ENCODE data around the gene ISCU.

Gene ISCU

DNA sequence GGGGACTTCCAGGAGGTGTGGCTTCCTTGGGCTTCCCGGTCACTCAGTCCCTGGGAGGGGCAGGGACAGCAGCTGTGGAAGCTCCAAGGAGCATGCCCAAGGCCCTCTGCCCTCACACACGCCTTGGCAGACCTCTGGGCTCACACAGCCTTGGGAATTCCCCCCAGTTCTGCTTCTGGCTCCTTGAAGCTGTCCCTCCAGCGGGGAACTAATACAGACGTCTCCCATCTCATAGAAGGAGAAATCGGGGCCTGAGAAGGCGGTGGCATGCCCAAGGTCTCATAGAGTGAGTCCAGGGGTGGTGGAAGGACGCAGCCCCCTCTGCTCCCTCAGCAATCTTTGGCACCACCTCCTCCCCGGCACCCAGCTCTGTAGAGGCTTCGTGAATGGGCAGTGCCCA is 51.2 kb downstream of the ISCU start:
- no peak overlapping the region for H3K4me3 ChIP-seq (replicated peaks; ENCODE audit: low read depth, low read length)
- TF ChIP-seq, protein P1, sequence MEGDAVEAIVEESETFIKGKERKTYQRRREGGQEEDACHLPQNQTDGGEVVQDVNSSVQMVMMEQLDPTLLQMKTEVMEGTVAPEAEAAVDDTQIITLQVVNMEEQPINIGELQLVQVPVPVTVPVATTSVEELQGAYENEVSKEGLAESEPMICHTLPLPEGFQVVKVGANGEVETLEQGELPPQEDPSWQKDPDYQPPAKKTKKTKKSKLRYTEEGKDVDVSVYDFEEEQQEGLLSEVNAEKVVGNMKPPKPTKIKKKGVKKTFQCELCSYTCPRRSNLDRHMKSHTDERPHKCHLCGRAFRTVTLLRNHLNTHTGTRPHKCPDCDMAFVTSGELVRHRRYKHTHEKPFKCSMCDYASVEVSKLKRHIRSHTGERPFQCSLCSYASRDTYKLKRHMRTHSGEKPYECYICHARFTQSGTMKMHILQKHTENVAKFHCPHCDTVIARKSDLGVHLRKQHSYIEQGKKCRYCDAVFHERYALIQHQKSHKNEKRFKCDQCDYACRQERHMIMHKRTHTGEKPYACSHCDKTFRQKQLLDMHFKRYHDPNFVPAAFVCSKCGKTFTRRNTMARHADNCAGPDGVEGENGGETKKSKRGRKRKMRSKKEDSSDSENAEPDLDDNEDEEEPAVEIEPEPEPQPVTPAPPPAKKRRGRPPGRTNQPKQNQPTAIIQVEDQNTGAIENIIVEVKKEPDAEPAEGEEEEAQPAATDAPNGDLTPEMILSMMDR (IDR thresholded peaks at IDR 0.05; ENCODE audit: low read length, missing control alignments) = no peak
- no peak for DNase-seq (ENCODE audit: low read depth)

DNA sequence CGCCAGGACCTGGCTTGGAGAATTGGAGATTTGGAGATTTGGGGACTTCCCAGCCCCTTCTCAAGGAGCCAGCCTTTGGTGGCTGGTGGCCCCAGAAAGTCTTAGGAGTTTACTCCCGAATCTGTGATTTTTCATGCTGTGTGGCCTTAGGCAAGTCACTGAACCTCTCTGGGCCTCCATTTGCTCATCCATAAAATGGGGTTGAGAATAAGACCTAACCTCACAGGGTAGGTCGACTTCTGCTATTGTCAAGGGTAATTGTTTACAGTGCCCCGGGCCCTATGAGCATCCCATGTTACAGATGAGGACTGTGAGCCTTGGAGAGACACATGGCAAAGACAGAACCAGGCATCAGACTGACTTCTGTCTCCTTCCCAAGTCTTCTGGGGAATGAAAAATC is 51.6 kb downstream of the ISCU start:
- TF ChIP-seq, protein P1 (IDR thresholded peaks at IDR 0.05; ENCODE audit: low read length, missing control alignments) = no peak
- no peak for DNase-seq (ENCODE audit: low read depth)
- H3K4me3 ChIP-seq (replicated peaks; ENCODE audit: low read depth, low read length) = no peak overlapping the region

DNA sequence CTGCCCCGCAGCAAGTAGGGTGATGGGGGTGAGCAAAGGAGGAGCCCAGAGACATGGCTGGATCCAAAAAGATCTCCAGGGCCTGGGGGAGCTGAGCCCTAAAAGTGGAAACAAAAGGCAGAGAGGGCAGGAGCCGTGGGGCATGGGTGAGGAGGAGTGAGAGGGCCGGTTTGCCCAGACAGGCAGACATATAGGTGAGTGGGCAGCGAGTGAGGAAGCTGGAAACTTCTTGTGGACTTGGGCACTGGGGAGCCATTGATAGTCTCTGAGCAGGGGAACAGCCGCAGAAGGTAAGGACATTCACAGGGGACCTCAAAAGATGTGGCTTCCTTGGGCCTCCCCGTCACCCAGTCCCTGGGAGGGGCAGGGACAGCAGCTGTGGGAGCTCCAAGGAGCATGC is 52.2 kb downstream of the ISCU start:
- no peak overlapping the region for H3K4me3 ChIP-seq (replicated peaks; ENCODE audit: low read depth, low read length)
- TF ChIP-seq, protein P1 (IDR thresholded peaks at IDR 0.05; ENCODE audit: low read length, missing control alignments) = no peak
- no peak for DNase-seq (ENCODE audit: low read depth)

DNA sequence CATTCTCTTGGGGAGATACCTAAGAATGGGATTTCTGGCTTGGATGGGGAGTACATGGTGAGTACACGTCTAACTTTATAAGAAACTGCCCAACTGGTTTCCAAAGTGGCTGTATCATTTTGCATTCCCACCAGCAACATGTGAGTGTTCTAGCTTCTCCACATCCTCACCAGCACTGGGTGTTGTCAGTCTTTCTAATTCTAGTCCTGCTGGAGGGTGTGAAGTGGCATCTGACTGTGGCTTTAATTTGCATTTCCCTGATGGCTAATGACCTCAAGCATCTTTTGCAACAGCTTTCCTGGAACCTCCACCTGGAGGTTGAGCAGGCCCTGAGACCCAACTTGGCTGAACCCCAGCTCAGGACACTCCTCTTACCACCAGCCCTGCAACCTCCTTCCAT is 53.5 kb downstream of the ISCU start:
- TF ChIP-seq, protein P1 (IDR thresholded peaks at IDR 0.05; ENCODE audit: low read length, missing control alignments) = no peak
- H3K4me3 ChIP-seq (replicated peaks; ENCODE audit: low read depth, low read length) = no peak overlapping the region
- DNase-seq (ENCODE audit: low read depth) = no peak

DNA sequence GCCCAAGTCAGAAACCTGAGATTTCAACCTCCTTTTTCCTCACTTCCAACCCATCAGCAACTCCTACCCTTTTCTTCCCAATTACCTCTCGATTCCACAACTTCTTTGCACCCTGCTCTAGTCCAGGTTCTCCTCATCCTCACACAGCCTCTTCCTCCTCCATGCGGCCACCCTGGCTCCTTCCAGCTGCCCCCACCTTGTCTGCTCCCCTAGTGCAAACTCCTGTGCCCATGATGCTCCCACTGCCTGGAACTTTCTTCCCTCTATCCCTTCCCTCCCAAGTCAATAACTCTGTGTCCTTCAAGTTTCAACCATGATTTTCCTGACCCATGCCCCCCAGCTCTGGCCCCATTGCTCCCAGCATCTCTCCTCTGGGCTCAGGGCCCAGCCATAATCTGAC is 54.0 kb downstream of the ISCU start:
- DNase-seq (ENCODE audit: low read depth) = no peak
- no peak overlapping the region for H3K4me3 ChIP-seq (replicated peaks; ENCODE audit: low read depth, low read length)
- TF ChIP-seq, protein P1 (IDR thresholded peaks at IDR 0.05; ENCODE audit: low read length, missing control alignments) = no peak

DNA sequence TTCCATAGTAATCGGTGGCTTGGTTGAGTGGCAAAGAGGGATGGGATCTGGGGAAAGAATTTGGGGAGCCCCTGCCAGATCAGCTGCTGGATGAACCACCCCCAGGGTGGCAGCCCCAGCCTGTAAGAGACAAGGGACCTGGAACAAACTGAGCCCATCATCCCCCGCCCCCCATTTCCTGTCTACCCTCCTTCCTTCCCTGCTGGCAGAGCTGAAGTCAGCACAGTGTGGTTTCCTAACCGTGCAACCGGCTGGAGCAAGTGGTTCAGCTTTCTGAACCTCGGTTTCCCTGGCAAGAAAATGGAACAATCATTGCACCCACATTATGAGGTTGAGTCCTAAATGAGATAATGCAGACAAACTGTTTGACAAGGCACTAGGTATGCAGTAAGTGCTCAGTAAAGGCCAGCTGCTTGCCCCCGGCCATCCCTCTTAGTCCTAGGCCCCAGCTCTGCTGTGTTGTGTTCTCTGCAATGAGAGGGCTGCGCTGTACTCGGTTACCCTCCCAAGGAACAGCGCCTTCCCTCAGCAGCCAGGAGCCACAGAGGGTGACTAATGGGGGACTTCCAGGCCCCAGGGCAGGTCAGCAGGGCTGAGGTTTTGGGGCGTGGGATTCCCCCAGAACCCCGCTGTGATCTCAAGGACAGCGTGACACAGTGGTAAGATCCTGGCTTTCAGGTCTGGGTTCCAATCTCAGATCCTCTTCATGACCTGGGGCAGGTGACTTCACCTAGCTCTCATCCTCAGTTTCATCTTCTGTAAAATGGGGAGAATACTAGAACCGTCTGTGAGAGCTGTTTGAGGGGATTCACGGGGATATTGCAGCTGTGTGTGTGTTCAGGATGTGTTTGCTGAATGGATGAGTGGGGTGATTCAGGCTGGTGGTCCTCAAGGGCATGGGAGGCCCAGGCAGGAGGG is 54.8 kb downstream of the ISCU start:
- H3K4me3 ChIP-seq (replicated peaks; ENCODE audit: low read depth, low read length) = no peak overlapping the region
- DNase-seq (ENCODE audit: low read depth) = no peak
- TF ChIP-seq, protein P1 (IDR thresholded peaks at IDR 0.05; ENCODE audit: low read length, missing control alignments) = no peak
